Liver (tissue), 9 donors: ENCODE measurements around the gene SPCS1. TPM values are rescaled to one million over a fixed set of nuclear protein-coding genes. Genes with fewer than 3 reads are reported as not detected.
"Not testable (repeated sequence)": the region's sequence is repeated elsewhere in the genome, so short reads cannot be mapped to it uniquely, and the experiment has no call there.

Experiments used
- DNase-seq: peaks from one replicate; pipeline ENCODE4 v3.0.0-alpha.2; 2017; ENCODE audit warnings: low spot score
- H3K27ac ChIP-seq, 2 donors: one replicate each; pipeline ENCODE4 v1.7.0; 2013; ENCODE audit warnings: inconsistent platforms in 2 of 2, low read length in 2 of 2, control low read depth in 1 of 2, low read depth in 1 of 2, mild to moderate bottlenecking in 1 of 2
- H3K27me3 ChIP-seq, 4 donors: one replicate each; pipeline versions ENCODE4 v1.6.1 to v1.7.0; 2013; ENCODE audit warnings: low read length in 3 of 4, inconsistent platforms in 1 of 4, mild to moderate bottlenecking in 1 of 4, moderate library complexity in 1 of 4; ENCODE audit not compliant: control insufficient read depth in 4 of 4, insufficient read depth in 4 of 4
- H3K36me3 ChIP-seq, 4 donors: one replicate each; pipeline versions ENCODE4 v1.6.1 to v1.7.0; 2013; ENCODE audit warnings: low read length in 3 of 4, mild to moderate bottlenecking in 3 of 4, low read depth in 1 of 4, moderate library complexity in 1 of 4; ENCODE audit not compliant: control insufficient read depth in 4 of 4, insufficient read depth in 3 of 4
- H3K4me1 ChIP-seq, 4 donors: one replicate each; pipeline versions ENCODE4 v1.6.1 to v1.7.0; 2013; ENCODE audit warnings: low read length in 3 of 4, mild to moderate bottlenecking in 3 of 4, moderate library complexity in 1 of 4; ENCODE audit not compliant: control insufficient read depth in 4 of 4, insufficient read depth in 4 of 4
- H3K4me3 ChIP-seq, 3 donors: one replicate each; pipeline versions ENCODE4 v1.6.1 to v1.7.0; 2013; ENCODE audit warnings: low read length in 3 of 3, control low read depth in 1 of 3, low read depth in 1 of 3, mild to moderate bottlenecking in 1 of 3
- H3K9ac ChIP-seq, 2 donors: one replicate each; pipeline ENCODE4 v1.7.0; 2013; ENCODE audit warnings: low read length in 2 of 2, mild to moderate bottlenecking in 2 of 2, moderate library complexity in 2 of 2, control low read depth in 1 of 2, low read depth in 1 of 2
- H3K9me3 ChIP-seq, 4 donors: one replicate each; pipeline versions ENCODE4 v1.6.1 to v1.7.0; 2013; ENCODE audit warnings: low read length in 3 of 4; ENCODE audit not compliant: control insufficient read depth in 4 of 4
- EGR1 ChIP-seq, 2 donors: IDR thresholded peaks; 2 replicates each; pipeline ENCODE4 v1.6.1; 2016 to 2018; ENCODE audit warnings: antibody characterized with exemption in 2 of 2, low read depth in 2 of 2
- FOXA2 ChIP-seq: IDR thresholded peaks from 2 replicates; pipeline ENCODE4 v1.6.1; 2016; ENCODE audit warnings: antibody characterized with exemption
- GABPA ChIP-seq, 2 donors: IDR thresholded peaks in 1 of 2; conservative IDR thresholded peaks in 1 of 2; 2 replicates each; pipeline ENCODE4 v1.6.1; 2016; ENCODE audit warnings: antibody characterized with exemption in 2 of 2, mild to moderate bottlenecking in 1 of 2, moderate library complexity in 1 of 2
- HNF4A ChIP-seq, 2 donors: conservative IDR thresholded peaks; 2 replicates each; pipeline ENCODE4 v1.6.1; 2016; ENCODE audit warnings: antibody characterized with exemption in 2 of 2, mild to moderate bottlenecking in 2 of 2
- HNF4G ChIP-seq: IDR thresholded peaks from 2 replicates; pipeline ENCODE4 v1.6.1; 2016; ENCODE audit warnings: antibody characterized with exemption
- RAD21 ChIP-seq, 2 donors: IDR thresholded peaks; 2 replicates each; pipeline ENCODE4 v1.6.1; 2016; ENCODE audit warnings: antibody characterized with exemption in 2 of 2, mild to moderate bottlenecking in 2 of 2
- RXRA ChIP-seq, 2 donors: IDR thresholded peaks; 2 replicates each; pipeline ENCODE4 v1.6.1; 2017 to 2018; ENCODE audit warnings: antibody characterized with exemption in 2 of 2, mild to moderate bottlenecking in 1 of 2
- YY1 ChIP-seq: IDR thresholded peaks from 2 replicates; pipeline ENCODE4 v1.6.1; 2016; ENCODE audit warnings: antibody characterized with exemption, mild to moderate bottlenecking
- WGBS: extraction: QIAGEN DNeasy Blood & Tissue Kit; methylation state at CpG from one replicate; pipeline ENCODE4 v1.1.7; 2013; 5-methylcytosine and 5-hydroxymethylcytosine counted together
- polyA plus RNA-seq, 2 donors: library from polyadenylated mRNA; stranded (reverse) in 1 of 2; unstranded in 1 of 2; fragments of 200-250 nt in 1 of 2; fragments of >200 nt in 1 of 2; fragmentation: Nextera tagmentation in 1 of 2; extraction: Ambion mirVana in 1 of 2; gene quantifications; one replicate each; pipeline versions ENCODE4 v1.2.1 to v1.2.3, GENCODE V29; 2013 to 2015
- total RNA-seq, 2 donors: library from RNA; depleted of rRNA; stranded (reverse); fragments of >200 nt; gene quantifications; one replicate each; pipeline ENCODE4 v1.2.3, GENCODE V29; 2014
- TF ChIP-seq, protein P1 (sequence below): IDR thresholded peaks from 2 replicates; pipeline ENCODE4 v1.6.1; 2016; ENCODE audit warnings: antibody characterized with exemption
- TF ChIP-seq, protein P2 (sequence below): IDR thresholded peaks from 2 replicates; pipeline ENCODE4 v1.6.1; 2016; ENCODE audit warnings: antibody characterized with exemption, mild to moderate bottlenecking
- TF ChIP-seq, protein P3 (sequence below): IDR thresholded peaks from 2 replicates; pipeline ENCODE4 v1.6.1; 2016; ENCODE audit warnings: antibody characterized with exemption
- donor health status: healthy.
- donor health status: healthy.
- donor health status: healthy.
- donor health status: healthy.
- donor health status: healthy.

The SPCS1 gene
- total and polyA plus RNA-seq, 4 donors: 42.3 to 227 (median 113) TPM

DNA sequence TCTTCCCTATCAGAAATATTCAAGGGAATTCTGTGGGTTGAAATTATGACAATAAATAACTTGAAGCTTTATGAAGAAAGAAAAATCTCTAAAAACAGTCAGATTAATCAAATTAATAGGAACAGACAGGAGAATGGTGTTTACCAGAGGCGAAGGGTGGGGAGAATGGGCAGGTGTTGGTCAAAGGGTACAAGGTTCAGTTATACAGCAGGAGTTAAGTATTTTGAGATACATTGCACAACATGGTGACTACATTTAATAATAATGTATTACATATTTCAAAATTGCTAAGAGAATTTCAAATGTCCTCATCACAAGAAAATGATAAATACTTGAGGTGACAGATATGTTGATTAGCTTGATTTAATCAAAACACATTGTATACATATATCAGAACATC is 18.6 kb downstream of the SPCS1 start:
- DNase-seq: no peak
- WGBS: 34% methylated on average over 1 of the region's 1 CpG

DNA sequence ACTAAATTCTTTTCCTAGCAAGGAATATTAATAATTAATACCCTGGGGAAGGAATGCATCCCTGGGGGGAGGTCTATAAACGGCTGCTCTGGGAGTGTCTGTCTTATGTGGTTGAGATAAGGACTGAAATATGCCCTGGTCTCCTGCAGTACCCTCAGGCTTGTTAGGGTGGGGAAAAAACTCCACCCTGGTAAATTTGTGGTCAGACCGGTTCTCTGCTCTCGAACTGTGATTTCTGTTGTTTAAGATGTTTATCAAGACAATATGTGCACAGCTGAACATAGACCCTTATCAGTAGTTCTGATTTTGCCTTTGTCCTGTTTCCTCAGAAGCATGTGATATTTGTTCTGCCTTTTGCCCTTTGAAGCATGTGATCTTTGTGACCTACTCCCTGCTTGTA is 22.8 kb downstream of the SPCS1 start:
- DNase-seq, H3K9ac ChIP-seq, H3K27me3 ChIP-seq, H3K9me3 ChIP-seq, H3K4me3 ChIP-seq, H3K4me1 ChIP-seq, H3K27ac ChIP-seq: not testable (repeated sequence)
- 35% methylated on average over 3 of the region's 3 CpGs for WGBS
- peaks cover 8 to 20% (median 19%) of the 10 kb centered on the region in 4 donors for H3K36me3 ChIP-seq
- TF ChIP-seq HNF4A (conservative IDR thresholded peaks at IDR 0.05): peak in 1 of 2 donors; percentile 29

More for the DNA sequence above, 18.6 kb downstream of the SPCS1 start:
- Histone ChIP-seq H3K36me3 (no peaks in the 10 kb centered on the region), H3K9me3 (no peaks in the 10 kb centered on the region), H3K9ac (no peak overlapping the region), H3K27me3 (no peaks in the 10 kb centered on the region), H3K4me1 (peaks cover 0 to 9% (median 0%) of the 10 kb centered on the region in 4 donors), H3K27ac (peak overlapping the region; percentile 6 to 41), H3K4me3 (no peak overlapping the region)
- peak in 1 of 2 donors; percentile 8 for TF ChIP-seq RAD21 (IDR thresholded peaks at IDR 0.05)
- peak; percentile 31 for TF ChIP-seq FOXA2
- TF ChIP-seq, protein P1, sequence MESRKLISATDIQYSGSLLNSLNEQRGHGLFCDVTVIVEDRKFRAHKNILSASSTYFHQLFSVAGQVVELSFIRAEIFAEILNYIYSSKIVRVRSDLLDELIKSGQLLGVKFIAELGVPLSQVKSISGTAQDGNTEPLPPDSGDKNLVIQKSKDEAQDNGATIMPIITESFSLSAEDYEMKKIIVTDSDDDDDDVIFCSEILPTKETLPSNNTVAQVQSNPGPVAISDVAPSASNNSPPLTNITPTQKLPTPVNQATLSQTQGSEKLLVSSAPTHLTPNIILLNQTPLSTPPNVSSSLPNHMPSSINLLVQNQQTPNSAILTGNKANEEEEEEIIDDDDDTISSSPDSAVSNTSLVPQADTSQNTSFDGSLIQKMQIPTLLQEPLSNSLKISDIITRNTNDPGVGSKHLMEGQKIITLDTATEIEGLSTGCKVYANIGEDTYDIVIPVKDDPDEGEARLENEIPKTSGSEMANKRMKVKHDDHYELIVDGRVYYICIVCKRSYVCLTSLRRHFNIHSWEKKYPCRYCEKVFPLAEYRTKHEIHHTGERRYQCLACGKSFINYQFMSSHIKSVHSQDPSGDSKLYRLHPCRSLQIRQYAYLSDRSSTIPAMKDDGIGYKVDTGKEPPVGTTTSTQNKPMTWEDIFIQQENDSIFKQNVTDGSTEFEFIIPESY: no peak
- peak; percentile 47 for TF ChIP-seq HNF4G
- peak; percentile 12 to 17 for TF ChIP-seq RXRA (IDR thresholded peaks at IDR 0.05)
- no peak for TF ChIP-seq YY1
- TF ChIP-seq EGR1 (IDR thresholded peaks at IDR 0.05; ENCODE audit: low read depth in 2 of 2): no peak
- TF ChIP-seq HNF4A (conservative IDR thresholded peaks at IDR 0.05): peak; percentile 87 to 89
- TF ChIP-seq, protein P2, sequence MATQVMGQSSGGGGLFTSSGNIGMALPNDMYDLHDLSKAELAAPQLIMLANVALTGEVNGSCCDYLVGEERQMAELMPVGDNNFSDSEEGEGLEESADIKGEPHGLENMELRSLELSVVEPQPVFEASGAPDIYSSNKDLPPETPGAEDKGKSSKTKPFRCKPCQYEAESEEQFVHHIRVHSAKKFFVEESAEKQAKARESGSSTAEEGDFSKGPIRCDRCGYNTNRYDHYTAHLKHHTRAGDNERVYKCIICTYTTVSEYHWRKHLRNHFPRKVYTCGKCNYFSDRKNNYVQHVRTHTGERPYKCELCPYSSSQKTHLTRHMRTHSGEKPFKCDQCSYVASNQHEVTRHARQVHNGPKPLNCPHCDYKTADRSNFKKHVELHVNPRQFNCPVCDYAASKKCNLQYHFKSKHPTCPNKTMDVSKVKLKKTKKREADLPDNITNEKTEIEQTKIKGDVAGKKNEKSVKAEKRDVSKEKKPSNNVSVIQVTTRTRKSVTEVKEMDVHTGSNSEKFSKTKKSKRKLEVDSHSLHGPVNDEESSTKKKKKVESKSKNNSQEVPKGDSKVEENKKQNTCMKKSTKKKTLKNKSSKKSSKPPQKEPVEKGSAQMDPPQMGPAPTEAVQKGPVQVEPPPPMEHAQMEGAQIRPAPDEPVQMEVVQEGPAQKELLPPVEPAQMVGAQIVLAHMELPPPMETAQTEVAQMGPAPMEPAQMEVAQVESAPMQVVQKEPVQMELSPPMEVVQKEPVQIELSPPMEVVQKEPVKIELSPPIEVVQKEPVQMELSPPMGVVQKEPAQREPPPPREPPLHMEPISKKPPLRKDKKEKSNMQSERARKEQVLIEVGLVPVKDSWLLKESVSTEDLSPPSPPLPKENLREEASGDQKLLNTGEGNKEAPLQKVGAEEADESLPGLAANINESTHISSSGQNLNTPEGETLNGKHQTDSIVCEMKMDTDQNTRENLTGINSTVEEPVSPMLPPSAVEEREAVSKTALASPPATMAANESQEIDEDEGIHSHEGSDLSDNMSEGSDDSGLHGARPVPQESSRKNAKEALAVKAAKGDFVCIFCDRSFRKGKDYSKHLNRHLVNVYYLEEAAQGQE: no peak
- TF ChIP-seq, protein P3, sequence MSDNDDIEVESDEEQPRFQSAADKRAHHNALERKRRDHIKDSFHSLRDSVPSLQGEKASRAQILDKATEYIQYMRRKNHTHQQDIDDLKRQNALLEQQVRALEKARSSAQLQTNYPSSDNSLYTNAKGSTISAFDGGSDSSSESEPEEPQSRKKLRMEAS: peak; percentile 18

DNA sequence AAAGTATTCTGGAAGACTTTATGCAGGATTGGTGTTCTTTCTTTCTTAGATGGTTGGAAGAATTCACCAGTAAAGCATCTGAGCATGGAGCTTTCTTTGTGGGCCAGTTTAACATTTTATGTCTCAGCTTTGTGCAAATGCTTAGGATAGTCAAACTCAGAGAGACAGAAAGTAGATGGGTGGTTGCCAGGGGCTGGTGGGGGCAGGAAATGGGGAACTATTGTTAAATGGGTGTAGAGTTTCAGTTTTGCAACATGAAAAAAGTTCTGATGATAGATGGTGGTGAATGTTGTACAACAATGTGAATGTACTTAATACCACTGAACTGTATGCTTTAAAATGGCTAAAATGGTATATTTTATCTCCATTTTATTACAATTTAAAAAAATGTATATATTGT is 24.8 kb downstream of the SPCS1 start:
- Histone ChIP-seq H3K36me3 (peaks cover 13 to 31% (median 29%) of the 10 kb centered on the region in 4 donors), H3K27ac (no peak overlapping the region), H3K4me1 (no peaks in the 10 kb centered on the region), H3K27me3 (no peaks in the 10 kb centered on the region), H3K4me3 (no peak overlapping the region), H3K9ac (no peak overlapping the region), H3K9me3 (peaks cover 0 to 5% (median 3%) of the 10 kb centered on the region in 4 donors)
- no peak for DNase-seq
- TF ChIP-seq GABPA (IDR thresholded peaks at IDR 0.05 in 1 of 2, conservative IDR thresholded peaks at IDR 0.05 in 1 of 2): no peak
